K562 (cell line): ENCODE measurements around the gene ZMYND19. TPM values are rescaled to one million over a fixed set of nuclear protein-coding genes. Genes with fewer than 3 reads are reported as not detected.
A peak's percentile ranks its signal among the peaks of the same experiment; 100 is the strongest.

Experiments used
- CAMTA2 ChIP-seq: fragments of 250-450 bp; sonication (Bioruptor Pico); conservative IDR thresholded peaks from 2 replicates; pipeline ENCODE4 v1.5.1; 2022
- CBX1 ChIP-seq: sonication (generic); IDR thresholded peaks from 2 replicates; pipeline ENCODE4 v1.6.1; 2016; ENCODE audit warnings: antibody characterized with exemption, low read depth, mild to moderate bottlenecking
- CBX3 ChIP-seq, 2 experiments: IDR thresholded peaks; 1 replicate in 1 of 2; 2 replicates in 1 of 2; pipeline ENCODE4 v1.6.1; 2012; ENCODE audit warnings: inconsistent platforms in 2 of 2, low read length in 2 of 2, borderline replicate concordance in 1 of 2, control low read depth in 1 of 2
- CHD4 ChIP-seq: fragments of 200-600 bp; sonication (generic); IDR thresholded peaks from 3 replicates; pipeline ENCODE4 v1.6.1; 2012; ENCODE audit warnings: low read depth, mild to moderate bottlenecking, mixed read lengths, low read length, inconsistent platforms; ENCODE audit not compliant: insufficient read depth, insufficient replicate concordance, poor library complexity, severe bottlenecking
- DLX4 ChIP-seq: fragments of 250-450 bp; sonication (Bioruptor Pico); IDR thresholded peaks from 2 replicates; pipeline ENCODE4 v1.6.1; 2021; ENCODE audit warnings: mild to moderate bottlenecking
- GABPB1 ChIP-seq: sonication (generic); formaldehyde crosslinking; IDR thresholded peaks from 2 replicates; pipeline ENCODE4 v1.8.0; 2022; ENCODE audit warnings: mild to moderate bottlenecking, missing genetic modification reagents
- HES1 ChIP-seq: fragments of 450-650 bp; IDR thresholded peaks from 2 replicates; pipeline ENCODE4 v1.6.1; 2016; ENCODE audit warnings: low read depth, mild to moderate bottlenecking, moderate library complexity
- KAT8 ChIP-seq: fragments of 450-650 bp; IDR thresholded peaks from 2 replicates; pipeline ENCODE4 v1.6.1; 2016; ENCODE audit warnings: low read depth, mild to moderate bottlenecking
- KLF10 ChIP-seq: fragments of 250-450 bp; sonication (Bioruptor Pico); IDR thresholded peaks from 2 replicates; pipeline ENCODE4 v1.6.1; 2021; ENCODE audit warnings: matching md5 sums
- MBD2 ChIP-seq: sonication (generic); IDR thresholded peaks from 2 replicates; pipeline ENCODE4 v1.6.1; 2016; ENCODE audit warnings: low read depth, borderline replicate concordance
- MTA3 ChIP-seq: fragments of 450-650 bp; formaldehyde crosslinking; IDR thresholded peaks from 2 replicates; pipeline ENCODE4 v1.6.1; 2017; ENCODE audit warnings: mild to moderate bottlenecking, borderline replicate concordance
- NFIC ChIP-seq: fragments of 450-650 bp; IDR thresholded peaks from 2 replicates; pipeline ENCODE4 v1.6.1; 2017; ENCODE audit warnings: mild to moderate bottlenecking, inconsistent platforms
- PHF20 ChIP-seq: fragments of 450-650 bp; IDR thresholded peaks from 2 replicates; pipeline ENCODE4 v1.6.1; 2018; ENCODE audit not compliant: partially characterized antibody
- RFX5 ChIP-seq: IDR thresholded peaks from 2 replicates; pipeline ENCODE4 v1.6.1; 2011; ENCODE audit warnings: low read depth, mild to moderate bottlenecking, improper control_type of control experiment, low read length
- SRSF1 ChIP-seq: fragments of 200-400 bp; formaldehyde crosslinking; IDR thresholded peaks from 2 replicates; pipeline ENCODE4 v1.6.1; 2017; ENCODE audit warnings: mild to moderate bottlenecking, low read depth, low read length, moderate library complexity
- TRIM24 ChIP-seq, 2 experiments: fragments of 450-650 bp; IDR thresholded peaks; 2 replicates each; pipeline ENCODE4 v1.6.1; 2016
- TSHZ1 ChIP-seq: fragments of 250-450 bp; sonication (Bioruptor Pico); IDR thresholded peaks from 2 replicates; pipeline ENCODE4 v1.4.0; 2020; ENCODE audit warnings: mild to moderate bottlenecking, moderate library complexity
- VEZF1 ChIP-seq: fragments of 200-800 bp; sonication (Bioruptor generic); IDR thresholded peaks from 2 replicates; pipeline ENCODE4 v1.6.1; 2017; ENCODE audit warnings: missing genetic modification characterization, missing compliant biosample characterization
- ZBTB34 ChIP-seq: fragments of 250-450 bp; sonication (Bioruptor Pico); IDR thresholded peaks from 2 replicates; pipeline ENCODE4 v1.8.0; 2021; ENCODE audit warnings: mild to moderate bottlenecking, moderate library complexity
- ZNF212 ChIP-seq: fragments of 450-650 bp; formaldehyde crosslinking; IDR thresholded peaks from 2 replicates; pipeline ENCODE4 v1.4.0; 2020; ENCODE audit warnings: mild to moderate bottlenecking
- ZNF764 ChIP-seq: fragments of 250-450 bp; sonication (Bioruptor Pico); IDR thresholded peaks from 2 replicates; pipeline ENCODE4 v1.4.0; 2020; ENCODE audit warnings: low read depth, mild to moderate bottlenecking, moderate library complexity
- polyA plus RNA-seq, 8 experiments: library from polyadenylated mRNA; depleted of rRNA in 4 of 8; stranded (reverse) in 5 of 8; unstranded in 3 of 8; fragments of >200 nt; fragmentation: Nextera tagmentation in 2 of 8; fragmentation: Illumina TruSeq in 1 of 8; extraction: Ambion mirVana in 2 of 8; extraction: Trizol in 1 of 8; gene quantifications; 2 replicates each; pipeline versions ENCODE4 v1.2.1 to v1.2.3, GENCODE V29; 2011 to 2014; ENCODE audit warnings: inconsistent platforms in 1 of 8, missing spikeins in 1 of 8
- total RNA-seq, 7 experiments: library from RNA; depleted of rRNA in 6 of 7; stranded (reverse); fragments of >200 nt in 6 of 7; fragmentation: Illumina TruSeq in 2 of 7; extraction: Trizol in 2 of 7; gene quantifications; 2 replicates each; pipeline versions ENCODE4 v1.2.1 to v1.2.3, GENCODE V29; 2011 to 2021; ENCODE audit warnings: low replicate concordance in 1 of 7

The ZMYND19 gene
- total and polyA plus RNA-seq, 9 of the 15 experiments (the other 6 are each of a cell fraction or from before 2014, with no cell fraction given): 1.0 to 86.7 (median 44.0) TPM

GRCh38 chr9:137605121-137606004 lies 15.1 kb upstream of the ZMYND19 start, which contains the start of gene ARRDC1 (continued):
- TF ChIP-seq RFX5 (no peak), MTA3 (0 out of 2 replicates have a peak, but pooled peaks have one; percentile 36), KLF10 (CRISPR knock-in tag) (no peak), GABPB1 (CRISPR knock-in tag) (peak; percentile 61; the same call in 1 of the 2 replicates), VEZF1 (peak; percentile 77), ZNF764 (CRISPR knock-in tag) (no peak), CAMTA2 (CRISPR knock-in tag) (0 out of 2 replicates have a peak, but pooled peaks have one; percentile 30), NFIC (peak; percentile 5; the same call in 1 of the 2 replicates), MBD2 (peak; percentile 39; the same call in 1 of the 2 replicates), TSHZ1 (no peak), ZNF212 (CRISPR knock-in tag) (no peak), KAT8 (no peak), TRIM24 (IDR thresholded peaks at IDR 0.05) (no peak), CHD4 (no peak), ZBTB34 (CRISPR knock-in tag) (no peak), PHF20 (peak; percentile 69), DLX4 (no peak), CBX3 (IDR thresholded peaks at IDR 0.05; ENCODE audit: borderline replicate concordance in 1 of 2, low read length in 2 of 2) (no peak), SRSF1 (no peak), HES1 (no peak), CBX1 (peak; percentile 9; the same call in 1 of the 2 replicates)
